Esophagus muscularis mucosa (tissue), 4 donors: ENCODE data around the gene PIBF1. TPM values are rescaled to one million over a fixed set of nuclear protein-coding genes. Genes with fewer than 3 reads are reported as not detected.
"Not testable (repeated sequence)": the region's sequence is repeated elsewhere in the genome, so short reads cannot be mapped to it uniquely, and the experiment has no call there.

Experiments used
- DNase-seq: peaks from one replicate; pipeline ENCODE4 v3.0.0-alpha.2; 2017; ENCODE audit errors: extremely low spot score
- H3K27ac ChIP-seq, 4 donors: fragments of 200-600 bp; sonication (generic); replicated peaks in 1 of 4; 1 replicate in 3 of 4; 2 replicates in 1 of 4; pipeline ENCODE4 v1.5.1; 2016 to 2019; ENCODE audit warnings: mild to moderate bottlenecking in 1 of 4
- H3K27me3 ChIP-seq, 4 donors: fragments of 200-600 bp; sonication (generic); one replicate each; pipeline versions ENCODE4 v1.5.1 to v1.6.0; 2016 to 2019
- H3K36me3 ChIP-seq, 4 donors: fragments of 200-600 bp; sonication (generic); one replicate each; pipeline ENCODE4 v1.5.1; 2016 to 2019
- H3K4me1 ChIP-seq, 4 donors: fragments of 200-600 bp; sonication (generic); one replicate each; pipeline ENCODE4 v1.5.1; 2016 to 2019
- H3K4me3 ChIP-seq, 4 donors: fragments of 200-600 bp; sonication (generic); 1 replicate in 2 of 4; 2 replicates in 2 of 4; pipeline ENCODE4 v1.5.1; 2016 to 2019; ENCODE audit warnings: mild to moderate bottlenecking in 4 of 4, moderate library complexity in 1 of 4
- H3K9me3 ChIP-seq, 4 donors: fragments of 200-600 bp; sonication (generic); 1 replicate in 3 of 4; 2 replicates in 1 of 4; pipeline ENCODE4 v1.5.1; 2016 to 2019
- CTCF ChIP-seq, 3 experiments: fragments of 200-600 bp in 2 of 3; fragments of 450-650 bp in 1 of 3; sonication (generic) in 2 of 3; IDR thresholded peaks; one replicate each; pipeline ENCODE4 v1.5.1; 2017 to 2019; ENCODE audit warnings: antibody characterized with exemption in 3 of 3, mild to moderate bottlenecking in 2 of 3, moderate library complexity in 1 of 3
- EP300 ChIP-seq: sonication (generic); formaldehyde crosslinking; IDR thresholded peaks from one replicate; pipeline ENCODE4 v1.6.1; 2017; ENCODE audit warnings: antibody characterized with exemption
- POLR2A ChIP-seq: fragments of 450-650 bp; IDR thresholded peaks from one replicate; pipeline ENCODE4 v1.6.1; 2017; ENCODE audit warnings: antibody characterized with exemption, moderate library complexity, mild to moderate bottlenecking, low read depth
- POLR2AphosphoS5 ChIP-seq, 2 donors: sonication (generic); formaldehyde crosslinking; IDR thresholded peaks; one replicate each; pipeline ENCODE4 v1.6.1; 2017; ENCODE audit warnings: antibody characterized with exemption in 2 of 2
- WGBS: methylation state at CpG from one replicate; pipeline ENCODE4 v1.1.5; 2018; 5-methylcytosine and 5-hydroxymethylcytosine counted together
- intact Hi-C: fragments of 100-400 bp; cut with DNase I; formaldehyde crosslinking; loops from one replicate; pipeline ENCODE4 v1.15.1; 2023
- total RNA-seq, 4 donors: library from RNA; depleted of rRNA; stranded (reverse); fragments of >200 nt; gene quantifications; one replicate each; pipeline versions ENCODE4 v1.1.0 to v1.2.1, GENCODE V29; 2016

PIBF1 gene
- total RNA-seq, 4 donors from 2014 or later: 9.9 to 18.9 (median 13.3) TPM

- Histone ChIP-seq H3K4me3 (no peak overlapping the region), H3K27ac (no peak overlapping the region), H3K36me3 (peaks cover 61 to 93% (median 84%) of the 10 kb centered on the region in 4 donors), H3K4me1 (peaks cover 4 to 8% (median 4%) of the 10 kb centered on the region in 4 donors), H3K27me3 (no peaks in the 10 kb centered on the region), H3K9me3 (no peaks in the 10 kb centered on the region)
- DNase-seq: no peak
- intact Hi-C loops: no loop called here
- 80% methylated on average over 2 of the region's 2 CpGs for WGBS
- TF ChIP-seq CTCF (IDR thresholded peaks at IDR 0.05) (no peak), POLR2A (no peak), EP300 (no peak), POLR2AphosphoS5 (IDR thresholded peaks at IDR 0.05) (no peak)
Observed at GRCh38 chr13:72774019-72774418, 7.9 kb upstream of the PIBF1 start.

GRCh38 chr13:72782717-72783116 lies 784 bp downstream of the PIBF1 start:
- intact Hi-C loops: loop anchor here (5.0 kb wide), 1 partner anchor 55 kb away; the partner anchor contains the start of genes BORA and MZT1

GRCh38 chr13:72784679-72785078 lies 2.7 kb downstream of the PIBF1 start:
- not testable (repeated sequence) for H3K27me3 ChIP-seq, H3K27ac ChIP-seq, DNase-seq, H3K4me3 ChIP-seq, H3K9me3 ChIP-seq
- WGBS: 87% methylated on average over 4 of the region's 4 CpGs
- Histone ChIP-seq H3K4me1 (peaks cover 21 to 41% (median 31%) of the 10 kb centered on the region in 4 donors), H3K36me3 (peaks cover 0 to 26% (median 0%) of the 10 kb centered on the region in 4 donors)
- intact Hi-C loops: loop anchor here (5.0 kb wide), 1 partner anchor 57 kb away; the partner anchor contains the start of genes BORA and MZT1

More at GRCh38 chr13:72782717-72783116, 784 bp downstream of the PIBF1 start:
- DNase-seq: no peak
- TF ChIP-seq POLR2AphosphoS5 (IDR thresholded peaks at IDR 0.05) (no peak), POLR2A (no peak), CTCF (IDR thresholded peaks at IDR 0.05) (no peak), EP300 (no peak)
- Histone ChIP-seq H3K27ac (peak overlapping the region; percentile 86 to 94 (median 86)), H3K9me3 (no peaks in the 10 kb centered on the region), H3K4me3 (peak overlapping the region; percentile 63 to 97 (median 88)), H3K36me3 (peaks cover 0 to 34% (median 3%) of the 10 kb centered on the region in 4 donors), H3K4me1 (peaks cover 31 to 53% (median 43%) of the 10 kb centered on the region in 4 donors), H3K27me3 (no peaks in the 10 kb centered on the region)
- WGBS: 2% methylated on average over 7 of the region's 7 CpGs

- Histone ChIP-seq H3K36me3 (peaks cover 10 to 54% (median 17%) of the 10 kb centered on the region in 4 donors), H3K27ac (no peak overlapping the region), H3K27me3 (no peaks in the 10 kb centered on the region), H3K9me3 (no peaks in the 10 kb centered on the region), H3K4me3 (no peak overlapping the region), H3K4me1 (peaks cover 0 to 15% (median 4%) of the 10 kb centered on the region in 4 donors)
- intact Hi-C loops: no loop called here
- WGBS: 77% methylated on average over 1 of the region's 1 CpG
- TF ChIP-seq CTCF (IDR thresholded peaks at IDR 0.05): no peak
- TF ChIP-seq POLR2AphosphoS5 (IDR thresholded peaks at IDR 0.05): no peak
- no peak for TF ChIP-seq POLR2A
- TF ChIP-seq EP300: no peak
- no peak for DNase-seq
Observed at GRCh38 chr13:72788831-72789230, 6.9 kb downstream of the PIBF1 start.

- no peak overlapping the region for H3K4me3 ChIP-seq
- 93% methylated on average over 2 of the region's 2 CpGs for WGBS
- no peaks in the 10 kb centered on the region for H3K27me3 ChIP-seq
- intact Hi-C loops: no loop called here
- H3K27ac ChIP-seq: no peak overlapping the region
- H3K4me1 ChIP-seq: no peaks in the 10 kb centered on the region
- no peak for DNase-seq
- TF ChIP-seq POLR2AphosphoS5 (IDR thresholded peaks at IDR 0.05) (no peak), EP300 (no peak), POLR2A (no peak), CTCF (IDR thresholded peaks at IDR 0.05) (no peak)
- no peaks in the 10 kb centered on the region for H3K9me3 ChIP-seq
- peaks cover 17 to 64% (median 44%) of the 10 kb centered on the region in 4 donors for H3K36me3 ChIP-seq
Observed at GRCh38 chr13:72792640-72793039, 10.7 kb downstream of the PIBF1 start.
